Neuronal stem cell (in vitro differentiated cells): ENCODE measurements around the gene DCC.

Experiments
- DNase-seq: peaks from one replicate; pipeline ENCODE4 v3.0.0-alpha.2; 2013; ENCODE audit warnings: low spot score
- H2AFZ ChIP-seq: one replicate; pipeline ENCODE4 v1.6.1; 2013; ENCODE audit warnings: mild to moderate bottlenecking, low read length, inconsistent platforms
- H2AK5ac ChIP-seq: 2 replicates; pipeline ENCODE4 v1.6.1; 2013; ENCODE audit warnings: low read depth, mild to moderate bottlenecking, inconsistent platforms, low read length, moderate library complexity, mixed read lengths
- H2BK120ac ChIP-seq: 2 replicates; pipeline ENCODE4 v1.6.1; 2013; ENCODE audit warnings: low read depth, mild to moderate bottlenecking, inconsistent platforms, low read length, moderate library complexity, mixed read lengths
- H2BK12ac ChIP-seq: one replicate; pipeline ENCODE4 v1.6.1; 2013; ENCODE audit warnings: low read length, inconsistent platforms
- H2BK15ac ChIP-seq: 2 replicates; pipeline ENCODE4 v1.6.1; 2013; ENCODE audit warnings: mild to moderate bottlenecking, low read length, inconsistent platforms, mixed read lengths
- H2BK5ac ChIP-seq: one replicate; pipeline ENCODE4 v1.6.1; 2013; ENCODE audit warnings: inconsistent platforms, mild to moderate bottlenecking, low read length, moderate library complexity
- H3K14ac ChIP-seq: one replicate; pipeline ENCODE4 v1.6.1; 2013; ENCODE audit warnings: low read length, inconsistent platforms
- H3K18ac ChIP-seq: 2 replicates; pipeline ENCODE4 v1.6.1; 2013; ENCODE audit warnings: low read length, inconsistent platforms
- H3K23ac ChIP-seq: 2 replicates; pipeline ENCODE4 v1.6.1; 2013; ENCODE audit warnings: low read depth, mild to moderate bottlenecking, mixed read lengths, low read length, inconsistent platforms; ENCODE audit not compliant: poor library complexity
- H3K27ac ChIP-seq: replicated peaks from 3 replicates; pipeline ENCODE4 v1.5.1; 2013; ENCODE audit warnings: low read length, inconsistent platforms
- H3K27me3 ChIP-seq, 3 experiments: 2 replicates each; pipeline ENCODE4 v1.6.1; 2013; ENCODE audit warnings: low read length in 3 of 3, mild to moderate bottlenecking in 2 of 3, inconsistent platforms in 1 of 3, low read depth in 1 of 3, mixed read lengths in 1 of 3, moderate library complexity in 1 of 3; ENCODE audit not compliant: control insufficient read depth in 3 of 3, insufficient read depth in 3 of 3
- H3K36me3 ChIP-seq, 2 donors: replicated peaks in 1 of 2; 2 replicates each; pipeline ENCODE4 v1.6.1; 2013; ENCODE audit warnings: low read length in 2 of 2; ENCODE audit not compliant: control insufficient read depth in 2 of 2, insufficient read depth in 2 of 2
- H3K4ac ChIP-seq: 2 replicates; pipeline ENCODE4 v1.6.1; 2013; ENCODE audit warnings: inconsistent platforms, mild to moderate bottlenecking, low read length, moderate library complexity
- H3K4me1 ChIP-seq, 2 donors: 1 replicate in 1 of 2; 2 replicates in 1 of 2; pipeline ENCODE4 v1.6.1; 2013; ENCODE audit warnings: low read length in 2 of 2, low read depth in 1 of 2; ENCODE audit not compliant: control insufficient read depth in 2 of 2, insufficient read depth in 1 of 2
- H3K4me2 ChIP-seq: one replicate; pipeline ENCODE4 v1.6.1; 2013; ENCODE audit warnings: mild to moderate bottlenecking, low read length, inconsistent platforms; ENCODE audit not compliant: insufficient read depth, poor library complexity, severe bottlenecking
- H3K4me3 ChIP-seq, 2 donors: 2 replicates each; pipeline ENCODE4 v1.5.1; 2013; ENCODE audit warnings: low read length in 2 of 2, mild to moderate bottlenecking in 2 of 2, inconsistent platforms in 1 of 2, moderate library complexity in 1 of 2
- H3K79me1 ChIP-seq: one replicate; pipeline ENCODE4 v1.6.1; 2013; ENCODE audit warnings: low read depth, mild to moderate bottlenecking, inconsistent platforms, low read length, moderate library complexity
- H3K9ac ChIP-seq: one replicate; pipeline ENCODE4 v1.6.1; 2013; ENCODE audit warnings: mild to moderate bottlenecking, low read depth, low read length, inconsistent platforms; ENCODE audit not compliant: poor library complexity
- H3K9me3 ChIP-seq, 2 donors: replicated peaks in 1 of 2; 2 replicates each; pipeline versions ENCODE3 to v1.6.1; 2013; ENCODE audit warnings: low read length in 2 of 2, mild to moderate bottlenecking in 2 of 2, inconsistent platforms in 1 of 2, low read depth in 1 of 2, mixed read lengths in 1 of 2, moderate library complexity in 1 of 2; ENCODE audit not compliant: control insufficient read depth in 2 of 2, insufficient read depth in 1 of 2
- H4K8ac ChIP-seq: one replicate; pipeline ENCODE4 v1.6.1; 2013; ENCODE audit warnings: low read depth, mild to moderate bottlenecking, inconsistent platforms, low read length, moderate library complexity
- H4K91ac ChIP-seq: one replicate; pipeline ENCODE4 v1.6.1; 2013; ENCODE audit warnings: low read length, low read depth, mild to moderate bottlenecking, inconsistent platforms; ENCODE audit not compliant: poor library complexity
- WGBS, 2 donors: extraction: QIAGEN DNeasy Blood & Tissue Kit; methylation state at CpG; one replicate each; pipeline ENCODE4 v1.1.7; 2013; ENCODE audit warnings: missing lambda C conversion rate in 2 of 2, mixed read lengths in 1 of 2; ENCODE audit not compliant: insufficient read length in 2 of 2, insufficient replicate concordance in 1 of 2; ENCODE audit errors: extremely low coverage in 2 of 2; 5-methylcytosine and 5-hydroxymethylcytosine counted together

The DCC gene

DNA sequence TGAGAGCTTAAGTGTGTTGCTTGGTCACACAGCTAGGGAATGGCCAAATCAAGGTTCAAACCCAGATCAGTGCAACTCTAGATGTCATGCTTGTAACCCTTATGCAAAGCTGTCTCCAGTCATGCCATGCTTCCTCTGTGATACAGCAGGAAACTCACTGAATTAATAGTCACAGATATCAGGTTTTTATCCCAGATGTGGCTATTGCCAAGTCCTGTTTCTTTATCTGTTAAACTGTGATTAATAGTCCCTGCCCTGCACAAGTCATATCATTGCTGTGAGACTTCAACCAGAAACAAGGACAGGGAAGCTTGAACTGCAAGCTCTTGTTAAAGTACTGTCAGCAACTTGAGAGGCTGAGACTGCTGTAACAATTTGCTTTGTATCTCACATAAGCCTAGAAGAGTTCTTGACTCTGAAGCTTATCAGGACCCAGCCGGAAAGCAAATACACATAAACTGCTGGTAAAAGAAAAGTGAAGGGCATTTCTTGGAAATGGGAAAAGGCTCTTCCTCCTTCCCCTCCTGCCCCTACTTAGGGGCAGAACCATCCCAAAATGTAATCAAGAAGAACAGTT lies 609.0 kb downstream of the DCC start:
- Histone ChIP-seq H3K4me1 (no peaks in the 10 kb centered on the region), H2BK12ac (no peak overlapping the region), H2AFZ (no peak overlapping the region), H3K27ac (no peak overlapping the region), H3K9ac (no peak overlapping the region), H3K27me3 (no peaks in the 10 kb centered on the region), H3K4ac (no peak overlapping the region), H3K4me2 (no peak overlapping the region), H3K4me3 (no peak overlapping the region), H3K14ac (no peak overlapping the region), H2AK5ac (no peak overlapping the region), H2BK5ac (no peak overlapping the region), H3K79me1 (no peaks in the 10 kb centered on the region), H3K9me3 (no peaks in the 10 kb centered on the region), H2BK120ac (no peak overlapping the region), H3K18ac (no peak overlapping the region), H3K36me3 (no peaks in the 10 kb centered on the region), H4K8ac (no peak overlapping the region), H2BK15ac (no peak overlapping the region), H4K91ac (no peak overlapping the region), H3K23ac (no peak overlapping the region)
- DNase-seq = no peak
- no CpG with 5 or more reads among the region's 1 CpG for WGBS, 2 donors

- Histone ChIP-seq H3K4me1 (no peaks in the 10 kb centered on the region), H2AFZ (no peak overlapping the region), H4K8ac (no peak overlapping the region), H3K27me3 (no peaks in the 10 kb centered on the region), H3K23ac (no peak overlapping the region), H2BK12ac (no peak overlapping the region), H2BK15ac (no peak overlapping the region), H4K91ac (no peak overlapping the region), H3K9me3 (no peaks in the 10 kb centered on the region), H3K4me3 (no peak overlapping the region), H3K4me2 (no peak overlapping the region), H3K27ac (no peak overlapping the region), H2AK5ac (no peak overlapping the region), H3K79me1 (no peaks in the 10 kb centered on the region), H3K4ac (no peak overlapping the region), H2BK5ac (no peak overlapping the region), H3K14ac (no peak overlapping the region), H3K18ac (no peak overlapping the region), H3K36me3 (no peaks in the 10 kb centered on the region), H3K9ac (no peak overlapping the region), H2BK120ac (no peak overlapping the region)
- no peak for DNase-seq
Measured at GRCh38 chr18:52950155-52950554, 610.2 kb downstream of the DCC start.

GRCh38 chr18:52953387-52953786 lies 613.4 kb downstream of the DCC start:
- H2AK5ac ChIP-seq = no peak overlapping the region
- no peak overlapping the region for H2BK120ac ChIP-seq
- H3K4me1 ChIP-seq = no peaks in the 10 kb centered on the region
- DNase-seq = no peak
- H3K4me3 ChIP-seq = no peak overlapping the region
- WGBS, 2 donors = no CpG with 5 or more reads among the region's 3 CpGs
- no peak overlapping the region for H3K4ac ChIP-seq
- H4K8ac ChIP-seq = no peak overlapping the region
- no peak overlapping the region for H2BK15ac ChIP-seq
- H3K79me1 ChIP-seq = no peaks in the 10 kb centered on the region
- no peak overlapping the region for H2AFZ ChIP-seq
- H3K9me3 ChIP-seq = no peaks in the 10 kb centered on the region
- no peak overlapping the region for H2BK5ac ChIP-seq
- no peaks in the 10 kb centered on the region for H3K27me3 ChIP-seq
- no peak overlapping the region for H3K18ac ChIP-seq
- H3K14ac ChIP-seq = no peak overlapping the region
- H3K36me3 ChIP-seq = no peaks in the 10 kb centered on the region
- no peak overlapping the region for H4K91ac ChIP-seq
- H3K27ac ChIP-seq = no peak overlapping the region
- H2BK12ac ChIP-seq = no peak overlapping the region
- H3K23ac ChIP-seq = no peak overlapping the region
- H3K9ac ChIP-seq = no peak overlapping the region
- H3K4me2 ChIP-seq = no peak overlapping the region

GRCh38 chr18:52963481-52963880 lies 623.5 kb downstream of the DCC start:
- Histone ChIP-seq H3K23ac (no peak overlapping the region), H3K9me3 (no peaks in the 10 kb centered on the region), H2BK12ac (no peak overlapping the region), H3K36me3 (no peaks in the 10 kb centered on the region), H3K9ac (no peak overlapping the region), H3K4me3 (no peak overlapping the region), H2AFZ (no peak overlapping the region), H3K4me1 (peaks cover 0 to 2% of the 10 kb centered on the region in 2 donors), H3K14ac (no peak overlapping the region), H3K79me1 (no peaks in the 10 kb centered on the region), H4K8ac (no peak overlapping the region), H3K27ac (no peak overlapping the region), H2AK5ac (no peak overlapping the region), H2BK15ac (no peak overlapping the region), H3K4me2 (no peak overlapping the region), H3K27me3 (no peaks in the 10 kb centered on the region), H3K4ac (no peak overlapping the region), H4K91ac (no peak overlapping the region), H2BK120ac (no peak overlapping the region), H2BK5ac (no peak overlapping the region), H3K18ac (no peak overlapping the region)
- no CpG with 5 or more reads among the region's 2 CpGs for WGBS, 2 donors
- DNase-seq = no peak
